Testis (tissue), 2 donors: Measurements from ENCODE around the gene HRAS.

Experiments
- POLR2A ChIP-seq: fragments of 450-650 bp; IDR thresholded peaks from one replicate; pipeline ENCODE4 v1.6.1; 2017; ENCODE audit warnings: antibody characterized with exemption, mild to moderate bottlenecking, moderate library complexity
- TF ChIP-seq, protein P1 (sequence below), 3 experiments: fragments of 450-650 bp in 2 of 3; fragments of 200-600 bp in 1 of 3; sonication (generic) in 1 of 3; IDR thresholded peaks; one replicate each; pipeline ENCODE4 v1.5.1; 2016 to 2019; ENCODE audit warnings: antibody characterized with exemption in 3 of 3, mild to moderate bottlenecking in 2 of 3, moderate library complexity in 1 of 3

DNA sequence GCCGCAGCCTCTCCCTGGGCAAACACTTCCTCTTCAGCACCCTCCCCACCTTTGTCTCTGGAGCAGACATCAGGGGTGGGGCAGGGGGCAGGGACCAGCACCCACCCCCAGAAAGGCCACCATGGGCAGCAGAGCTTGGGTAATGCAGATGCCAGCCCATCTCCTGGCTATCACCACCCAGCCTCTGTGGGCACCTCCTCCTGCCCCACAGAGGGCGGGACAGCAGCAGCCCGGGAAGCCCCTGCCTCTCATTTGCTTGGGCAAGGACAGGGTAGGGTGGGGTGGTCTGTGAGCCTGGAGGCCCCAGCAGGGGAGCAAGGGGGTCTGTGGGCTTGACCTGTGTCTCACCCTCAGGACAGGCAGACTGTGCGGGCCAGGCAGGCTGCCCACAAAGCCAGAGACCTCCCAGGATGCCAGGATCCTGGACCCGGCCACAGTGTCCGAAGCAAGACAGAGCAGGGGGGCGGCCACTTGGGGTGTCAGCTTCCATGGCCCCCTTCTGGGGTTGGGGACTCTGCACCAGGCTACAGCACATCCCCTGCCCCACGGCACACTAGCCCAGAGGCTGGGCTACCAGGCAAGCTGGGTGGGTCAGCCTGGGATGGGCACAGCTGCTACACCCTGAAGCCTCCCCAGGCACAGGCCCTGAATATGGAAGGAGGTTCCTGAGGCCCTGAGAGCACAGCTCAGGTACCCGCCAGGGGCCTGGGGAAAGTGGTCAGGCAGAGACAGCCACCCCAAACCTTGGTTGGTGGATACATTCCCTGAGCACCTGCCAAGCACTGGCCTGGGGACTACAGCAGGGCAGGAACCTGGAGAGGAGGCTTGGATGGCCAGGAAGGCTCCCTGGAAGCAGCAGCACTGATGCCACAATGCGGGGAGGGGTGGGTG is 32.8 kb downstream of the HRAS start:
- TF ChIP-seq, protein P1, sequence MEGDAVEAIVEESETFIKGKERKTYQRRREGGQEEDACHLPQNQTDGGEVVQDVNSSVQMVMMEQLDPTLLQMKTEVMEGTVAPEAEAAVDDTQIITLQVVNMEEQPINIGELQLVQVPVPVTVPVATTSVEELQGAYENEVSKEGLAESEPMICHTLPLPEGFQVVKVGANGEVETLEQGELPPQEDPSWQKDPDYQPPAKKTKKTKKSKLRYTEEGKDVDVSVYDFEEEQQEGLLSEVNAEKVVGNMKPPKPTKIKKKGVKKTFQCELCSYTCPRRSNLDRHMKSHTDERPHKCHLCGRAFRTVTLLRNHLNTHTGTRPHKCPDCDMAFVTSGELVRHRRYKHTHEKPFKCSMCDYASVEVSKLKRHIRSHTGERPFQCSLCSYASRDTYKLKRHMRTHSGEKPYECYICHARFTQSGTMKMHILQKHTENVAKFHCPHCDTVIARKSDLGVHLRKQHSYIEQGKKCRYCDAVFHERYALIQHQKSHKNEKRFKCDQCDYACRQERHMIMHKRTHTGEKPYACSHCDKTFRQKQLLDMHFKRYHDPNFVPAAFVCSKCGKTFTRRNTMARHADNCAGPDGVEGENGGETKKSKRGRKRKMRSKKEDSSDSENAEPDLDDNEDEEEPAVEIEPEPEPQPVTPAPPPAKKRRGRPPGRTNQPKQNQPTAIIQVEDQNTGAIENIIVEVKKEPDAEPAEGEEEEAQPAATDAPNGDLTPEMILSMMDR (IDR thresholded peaks at IDR 0.05) = no peak
- TF ChIP-seq POLR2A = no peak
